ENCODE data around the gene ADGRA1.

ADGRA1 gene

DNA sequence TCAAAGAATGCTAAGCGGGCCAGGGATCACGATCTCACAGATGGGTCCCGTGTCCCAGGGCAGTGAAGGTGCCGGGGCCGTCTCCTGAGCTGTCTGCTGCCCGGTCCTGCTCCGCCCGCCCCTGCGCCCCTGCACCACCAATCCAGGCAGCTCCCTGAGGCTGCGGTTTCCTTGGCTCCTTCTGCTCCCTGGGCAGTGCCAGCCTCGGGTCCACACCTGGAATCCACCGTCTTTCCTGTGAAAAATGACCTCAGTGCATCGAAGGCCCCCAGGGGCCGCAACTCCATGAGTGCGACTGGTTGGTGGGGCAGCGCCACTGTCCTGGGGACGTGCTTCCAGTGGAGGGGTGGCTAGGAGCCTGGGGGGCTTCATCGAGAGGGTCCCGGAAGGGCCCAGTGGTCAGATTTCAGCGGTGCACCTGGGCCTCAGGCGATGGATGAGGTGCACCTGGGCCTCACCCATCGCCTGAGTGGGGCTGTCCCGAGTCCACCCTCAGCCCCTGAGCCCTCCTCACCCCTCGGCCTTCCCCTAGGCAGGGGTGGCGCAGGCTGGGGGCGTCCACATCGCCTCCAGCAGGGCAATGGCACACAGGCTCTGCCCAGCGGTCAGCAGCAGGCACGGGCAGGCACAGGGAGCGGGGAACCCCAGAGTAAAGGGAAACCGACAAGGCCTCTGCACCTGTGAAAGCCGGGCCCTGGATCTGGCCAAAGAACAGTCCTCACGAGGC, 27.2 kb downstream of the ADGRA1 start:
- no peak for FAIRE-seq

DNA sequence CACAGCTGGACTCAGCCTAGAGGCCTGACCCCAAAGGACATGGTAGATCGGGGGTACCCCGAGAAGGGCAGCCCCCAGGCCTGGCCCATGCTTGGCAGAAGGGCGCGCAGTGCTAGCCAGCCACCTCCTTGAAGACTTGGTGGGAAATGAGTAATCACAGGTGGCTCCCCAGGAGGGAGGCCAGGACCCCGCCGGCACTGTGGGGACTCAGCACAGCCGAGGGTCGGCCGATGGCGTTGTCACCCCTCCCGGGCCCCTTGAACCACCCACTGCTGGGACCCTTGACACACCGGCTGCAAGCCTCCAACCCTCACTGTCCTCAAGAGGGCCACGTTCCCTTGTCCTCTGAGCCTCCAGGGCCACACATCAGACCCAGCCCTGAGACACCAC, 27.7 kb downstream of the ADGRA1 start:
- no peak for FAIRE-seq

DNA sequence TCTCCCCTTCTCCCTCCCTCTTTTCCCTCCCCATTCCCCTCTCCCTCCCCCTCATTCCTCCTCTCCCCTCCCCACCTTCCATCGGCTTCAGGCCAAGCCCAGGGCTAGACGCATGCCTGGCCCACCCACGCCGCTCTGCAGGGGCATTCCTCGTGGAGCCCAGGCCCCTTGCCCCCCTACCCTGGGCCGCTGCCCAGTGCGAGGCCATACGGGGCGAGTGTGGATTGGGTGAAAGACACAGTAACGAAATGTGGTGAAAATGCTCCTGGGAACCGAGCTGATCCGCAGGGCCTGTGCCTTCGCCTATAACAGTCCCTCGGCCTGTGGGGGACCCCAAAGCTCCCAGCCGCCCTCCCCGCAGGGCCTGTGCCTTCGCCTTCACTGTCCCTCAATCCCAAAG, 28.3 kb downstream of the ADGRA1 start:
- no peak for FAIRE-seq

DNA sequence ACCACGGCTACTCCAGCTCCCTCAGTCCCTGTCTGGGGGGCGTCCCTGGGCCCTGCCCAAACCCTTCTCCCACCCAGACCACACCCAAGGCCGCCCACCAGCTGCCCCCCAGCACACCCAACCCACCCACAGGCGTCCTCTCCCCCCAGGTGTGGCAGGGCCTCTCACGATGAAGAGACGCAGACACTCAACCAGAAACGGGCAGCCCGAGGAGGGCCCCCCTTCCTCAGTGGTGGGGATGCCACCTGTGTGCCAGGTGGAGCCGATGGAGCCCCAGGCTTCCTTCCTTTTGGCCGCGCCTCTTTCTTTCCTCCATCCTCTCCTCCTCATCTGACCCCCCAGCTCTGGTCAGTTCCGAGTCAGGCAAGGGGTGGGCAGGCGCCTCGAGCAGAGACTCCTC, 28.7 kb downstream of the ADGRA1 start:
- no peak for FAIRE-seq

DNA sequence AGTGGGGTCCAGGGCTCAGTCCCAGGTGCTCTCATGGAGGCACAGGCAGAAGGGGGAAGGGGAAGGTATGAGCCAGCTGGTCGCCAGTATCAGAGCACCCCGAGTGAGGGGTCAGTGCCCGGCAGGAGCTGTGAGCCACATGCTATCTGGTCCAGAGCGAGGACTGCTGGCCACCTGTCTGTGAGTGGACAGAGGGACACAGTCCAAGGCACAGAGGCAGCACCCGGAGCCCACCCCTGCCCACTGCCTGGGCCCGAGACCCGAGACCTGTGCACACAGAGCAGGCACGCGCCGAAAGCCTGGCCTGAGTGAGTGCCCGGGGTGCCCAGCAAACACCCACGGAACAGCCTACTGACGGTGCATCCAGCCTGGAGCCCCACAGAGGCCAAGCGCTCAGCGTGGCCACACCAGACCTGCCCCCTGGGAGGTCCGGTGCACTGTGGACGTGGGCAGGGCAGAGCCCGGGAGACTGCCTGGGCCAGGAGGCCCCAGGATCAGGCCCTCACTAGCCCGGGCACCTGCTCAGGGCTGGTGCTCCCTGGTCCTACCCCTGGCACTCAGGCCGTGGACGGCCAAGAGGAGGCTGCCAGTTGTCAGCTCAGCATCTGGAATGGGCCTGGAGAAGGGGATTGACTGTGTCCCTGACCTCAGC, 29.4 kb downstream of the ADGRA1 start:
- no peak for FAIRE-seq

DNA sequence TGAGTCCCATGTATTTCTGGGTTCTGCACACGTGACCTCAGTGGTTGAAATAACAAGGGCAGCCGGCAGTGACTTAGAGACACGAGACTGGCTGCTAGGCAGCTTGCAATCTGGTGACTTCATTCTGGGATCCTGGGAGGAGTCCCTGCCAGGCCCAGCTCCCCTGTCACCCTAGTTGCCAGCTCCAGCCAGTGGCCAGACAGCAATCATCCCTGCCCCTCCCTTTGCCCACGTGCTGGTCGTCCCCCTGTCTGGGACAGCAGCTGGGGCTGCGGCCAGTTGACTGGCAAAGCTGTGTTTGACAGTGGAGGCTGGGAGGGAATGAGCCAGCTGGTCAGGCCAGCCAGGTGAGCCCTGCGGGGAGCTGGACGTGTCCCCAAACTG, 30.0 kb downstream of the ADGRA1 start:
- no peak for FAIRE-seq

DNA sequence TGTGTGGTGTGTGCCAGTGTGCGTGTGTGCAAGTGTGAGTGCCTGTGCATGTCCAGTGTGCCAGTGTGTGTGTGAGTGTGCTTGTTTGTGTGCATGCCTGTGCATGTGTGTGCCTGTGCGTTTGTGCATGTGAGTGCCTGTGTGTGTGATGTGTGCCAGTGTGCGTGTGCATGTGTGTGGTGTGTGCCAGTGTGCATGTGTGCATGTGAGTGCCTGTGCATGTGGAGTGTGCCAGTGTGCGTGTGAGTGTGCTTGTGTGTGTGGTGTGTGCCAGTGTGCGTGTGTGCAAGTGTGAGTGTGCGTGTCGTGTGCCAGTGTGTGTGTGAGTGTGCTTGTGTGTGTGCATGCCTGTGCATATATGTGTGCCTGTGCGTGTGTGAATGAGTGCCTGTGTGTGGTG, 33.8 kb downstream of the ADGRA1 start:
- no peak for FAIRE-seq

DNA sequence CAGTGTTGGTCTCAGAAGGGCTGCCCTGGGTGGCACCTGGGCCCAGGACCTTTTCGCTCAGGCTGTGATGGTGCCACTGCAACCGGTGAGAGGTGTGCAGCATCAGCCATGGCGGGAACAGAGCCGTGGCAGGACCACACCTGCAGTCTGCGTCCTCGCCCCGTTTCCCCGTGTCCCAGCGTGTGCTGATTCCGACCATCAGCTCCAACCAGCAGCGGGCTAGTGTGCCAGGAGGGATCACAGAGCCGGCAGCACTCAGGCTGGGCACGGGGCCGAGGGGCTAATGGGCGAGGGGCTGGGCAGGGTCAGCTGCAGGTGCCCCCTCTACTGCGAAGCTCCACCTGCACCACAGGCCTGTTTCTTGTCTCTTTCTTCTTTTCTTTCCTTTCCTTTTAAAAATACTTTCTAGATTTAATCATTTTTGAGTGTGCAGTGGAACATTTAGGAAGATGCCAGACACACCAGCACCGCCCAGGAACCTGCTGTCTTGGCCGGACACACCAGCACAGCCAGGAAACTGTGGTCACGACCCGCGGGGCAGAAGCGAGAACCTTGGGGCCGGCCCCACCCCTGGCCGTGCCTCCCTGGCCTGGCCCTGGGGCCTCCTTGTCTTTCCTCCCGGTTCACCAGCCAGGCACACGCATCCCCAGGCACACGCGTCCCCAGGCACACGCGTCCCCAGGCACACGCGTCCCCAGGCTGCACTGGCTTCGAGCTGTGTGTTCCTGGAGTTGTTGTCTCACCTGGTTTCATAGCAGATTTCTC, 34.6 kb downstream of the ADGRA1 start:
- FAIRE-seq, result no peak

DNA sequence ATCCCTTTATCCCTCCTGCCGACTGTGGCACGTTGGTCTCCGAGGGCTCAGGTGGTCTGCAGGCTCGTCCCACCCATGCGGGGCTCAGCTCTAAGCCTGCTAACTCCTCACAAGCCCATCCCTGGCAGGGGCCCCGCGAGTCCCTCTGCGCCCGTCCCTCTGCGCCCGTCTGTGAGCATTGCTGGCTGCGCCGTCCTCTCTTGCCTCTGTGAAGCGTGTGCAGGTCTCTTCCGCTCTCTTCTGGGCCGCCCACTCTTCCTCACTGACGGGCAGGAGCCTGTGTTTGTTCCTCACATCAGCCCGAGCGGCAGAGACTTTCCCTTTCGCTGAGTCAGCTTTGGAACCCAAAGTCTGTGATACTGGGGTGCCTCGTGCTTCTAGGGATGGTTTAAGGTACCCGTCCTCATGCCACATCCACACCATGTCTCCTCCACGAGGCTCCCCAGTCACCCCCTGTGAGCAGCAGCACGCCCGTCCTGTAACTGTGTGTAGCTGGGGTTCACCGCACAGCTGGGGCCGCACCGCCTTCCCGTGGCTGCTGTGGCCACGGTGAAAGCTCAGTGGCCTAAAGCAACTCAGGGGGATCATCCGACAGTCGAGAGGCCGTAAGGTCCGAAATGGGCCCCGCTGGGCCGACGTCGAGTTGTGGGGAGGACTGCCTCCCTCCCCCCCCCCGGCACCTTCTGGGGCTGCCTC, 35.5 kb downstream of the ADGRA1 start:
- FAIRE-seq, result no peak

DNA sequence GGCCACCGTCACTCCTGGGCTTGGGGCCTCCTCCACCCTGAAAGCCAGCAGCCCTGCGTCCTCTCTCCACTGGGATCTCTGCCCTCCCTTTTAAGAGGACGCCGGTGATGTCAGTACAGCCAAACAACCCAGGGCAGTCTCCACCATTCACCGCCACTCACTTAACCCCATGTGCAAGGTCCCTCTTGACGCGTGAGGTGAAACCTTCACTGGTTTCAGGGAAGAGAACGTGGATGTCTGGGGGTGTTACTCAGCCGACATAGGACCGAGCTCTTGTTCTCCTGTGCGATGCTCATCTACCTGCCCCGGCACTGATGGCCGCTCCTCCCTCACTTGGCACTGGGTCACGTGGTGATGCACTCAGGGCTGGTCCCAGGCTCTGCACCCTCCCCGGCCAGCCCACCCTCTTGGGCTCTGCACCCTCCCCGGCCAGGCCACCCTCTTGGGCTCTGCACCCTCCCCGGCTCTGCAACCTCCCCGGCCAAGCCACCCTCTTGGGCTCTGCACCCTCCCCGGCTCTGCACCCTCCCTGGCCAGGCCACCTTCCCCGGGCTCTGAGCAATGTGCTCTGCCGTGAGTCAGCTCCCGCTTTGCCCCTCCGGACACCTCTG, 36.1 kb downstream of the ADGRA1 start:
- no peak for FAIRE-seq

DNA sequence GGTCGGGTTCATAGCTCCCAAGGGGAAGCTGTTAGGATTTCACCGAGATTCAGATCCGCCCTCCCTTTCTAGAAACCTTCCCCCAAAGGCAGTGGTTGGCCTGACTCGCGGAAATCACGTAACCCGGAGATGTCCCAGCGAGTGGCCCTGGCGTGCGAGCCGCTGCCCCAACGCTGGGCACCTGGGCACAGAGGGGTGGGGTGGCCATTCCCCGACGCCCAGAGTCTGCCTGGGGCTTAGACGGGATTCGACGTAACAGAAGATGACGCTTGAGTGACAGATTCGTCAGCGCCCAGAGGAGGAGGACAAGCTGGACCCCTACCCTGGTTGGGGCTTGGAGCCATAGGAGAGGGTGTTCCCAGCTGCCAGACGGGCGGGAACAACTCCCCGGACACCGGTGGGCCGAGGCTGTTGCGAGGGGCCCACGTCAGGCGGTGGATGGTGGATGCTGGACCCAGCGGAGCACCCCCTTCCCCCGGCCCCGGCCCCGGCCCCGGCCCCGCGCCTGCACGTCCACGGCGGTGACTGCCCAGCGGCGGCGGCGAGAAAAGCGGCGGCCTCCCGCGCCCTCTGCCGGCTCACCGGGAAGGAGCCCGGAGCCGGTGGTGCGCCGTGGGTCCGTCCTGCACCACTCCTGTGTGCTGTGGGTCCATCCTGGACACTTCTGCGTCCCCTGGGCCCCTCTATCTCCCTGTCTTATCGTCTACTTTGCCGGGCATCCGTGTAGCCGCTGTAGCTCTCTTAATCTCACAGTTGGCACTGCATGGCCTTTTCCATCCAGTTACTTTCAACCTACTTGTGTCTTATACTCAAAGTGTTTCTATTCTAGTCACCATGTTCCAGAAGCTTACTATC, 36.9 kb downstream of the ADGRA1 start:
- no peak for FAIRE-seq

DNA sequence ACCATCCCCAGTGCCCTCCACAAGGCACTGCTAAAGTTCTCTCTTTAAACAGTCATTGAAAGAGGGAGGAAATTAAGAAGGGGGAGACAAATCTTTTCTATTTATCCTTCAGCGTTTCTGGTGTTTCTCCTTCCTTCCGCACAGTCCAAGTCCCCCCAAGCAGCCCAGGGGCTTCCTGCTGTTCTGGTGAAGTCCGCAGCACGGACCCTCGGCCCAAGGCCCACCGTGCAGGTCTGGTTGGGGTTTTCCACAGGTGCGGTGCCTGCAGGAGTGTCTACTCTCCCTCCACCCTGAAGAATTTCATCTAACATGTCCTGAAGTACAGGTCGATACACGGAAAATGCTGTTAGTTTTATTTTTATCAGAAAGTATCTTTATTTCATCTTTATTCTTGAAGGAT, 38.2 kb downstream of the ADGRA1 start:
- FAIRE-seq, result no peak

DNA sequence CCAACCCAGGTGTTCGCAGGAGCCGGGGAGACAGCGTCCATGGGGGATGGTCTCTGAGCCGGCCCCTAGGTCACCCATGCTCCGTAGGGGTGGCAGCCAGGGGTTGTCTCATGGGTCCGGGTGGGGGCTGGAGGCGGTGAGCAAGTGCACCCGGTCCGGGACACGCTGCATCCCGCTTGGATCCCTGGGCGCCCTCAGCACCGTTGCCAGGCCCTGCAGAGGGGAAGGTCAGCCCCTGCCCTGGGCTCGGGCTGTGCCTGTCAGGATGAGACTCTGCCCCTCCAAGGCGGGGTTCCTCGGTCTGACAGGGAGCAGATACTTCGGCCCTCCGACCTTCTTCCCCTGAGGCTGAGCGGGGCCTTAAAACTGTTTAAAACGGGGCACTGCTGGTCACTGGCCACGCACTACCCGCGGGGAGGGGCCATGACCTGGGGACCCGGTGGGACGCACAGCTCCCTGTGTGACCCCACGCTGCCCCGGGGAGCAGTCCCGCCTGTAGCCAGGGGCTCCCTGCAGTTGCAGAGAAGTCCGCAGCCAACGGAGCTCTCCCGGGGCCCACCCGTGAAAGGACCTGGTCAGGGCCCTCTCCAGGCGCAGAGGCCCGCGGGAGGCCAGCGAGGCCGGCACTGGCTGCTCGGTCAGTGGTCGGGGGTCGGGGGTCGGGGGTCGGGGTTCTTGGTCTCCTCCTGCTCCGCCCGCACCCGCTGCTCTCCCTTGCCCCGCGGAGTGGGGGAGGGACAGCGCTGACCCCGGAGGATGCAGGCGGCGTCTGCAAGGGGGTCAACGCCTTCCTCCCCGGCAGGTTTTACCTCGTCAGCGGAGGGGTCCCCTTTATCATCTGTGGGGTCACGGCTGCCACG, 38.9 kb downstream of the ADGRA1 start:
- FAIRE-seq, result no peak

DNA sequence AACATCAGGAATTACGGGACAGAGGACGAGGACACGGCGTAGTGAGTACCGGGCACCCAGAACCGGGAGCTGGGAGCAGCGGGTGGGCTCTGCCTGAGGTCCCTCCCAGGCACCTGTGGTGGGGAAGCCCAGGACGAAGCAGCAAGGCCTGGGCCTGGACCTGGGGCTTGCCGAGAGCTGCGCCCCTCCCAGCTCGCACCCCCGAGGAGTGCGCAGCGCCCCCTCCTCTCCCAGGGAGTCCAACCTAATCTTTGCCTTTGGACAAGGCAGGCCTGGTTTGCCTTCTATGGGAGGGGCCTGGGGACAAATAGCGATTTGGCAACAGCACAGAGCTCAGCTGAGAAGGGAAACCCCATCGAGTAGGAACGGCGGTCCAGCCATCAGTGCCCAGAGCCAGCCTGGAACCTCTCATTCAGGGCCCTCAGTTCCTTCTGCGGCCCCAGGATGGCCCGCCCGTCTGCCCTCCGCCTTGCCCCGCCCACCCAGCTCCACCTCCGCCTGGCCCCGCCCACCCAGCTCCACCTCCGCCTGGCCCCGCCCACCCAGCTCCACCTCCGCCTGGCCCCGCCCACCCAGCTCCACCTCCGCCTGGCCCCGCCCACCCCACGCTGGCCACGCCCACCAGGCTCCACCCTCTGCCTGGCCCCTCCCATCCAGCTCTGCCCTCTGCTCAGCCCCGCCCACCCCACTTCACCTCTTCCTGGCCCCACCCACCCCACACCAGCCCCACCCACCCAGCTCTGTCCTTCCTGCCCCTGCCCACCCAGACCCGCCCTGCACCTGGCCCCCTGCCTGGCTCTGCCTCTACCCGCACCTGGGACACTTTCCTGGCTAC, 39.8 kb downstream of the ADGRA1 start:
- FAIRE-seq, result no peak

DNA sequence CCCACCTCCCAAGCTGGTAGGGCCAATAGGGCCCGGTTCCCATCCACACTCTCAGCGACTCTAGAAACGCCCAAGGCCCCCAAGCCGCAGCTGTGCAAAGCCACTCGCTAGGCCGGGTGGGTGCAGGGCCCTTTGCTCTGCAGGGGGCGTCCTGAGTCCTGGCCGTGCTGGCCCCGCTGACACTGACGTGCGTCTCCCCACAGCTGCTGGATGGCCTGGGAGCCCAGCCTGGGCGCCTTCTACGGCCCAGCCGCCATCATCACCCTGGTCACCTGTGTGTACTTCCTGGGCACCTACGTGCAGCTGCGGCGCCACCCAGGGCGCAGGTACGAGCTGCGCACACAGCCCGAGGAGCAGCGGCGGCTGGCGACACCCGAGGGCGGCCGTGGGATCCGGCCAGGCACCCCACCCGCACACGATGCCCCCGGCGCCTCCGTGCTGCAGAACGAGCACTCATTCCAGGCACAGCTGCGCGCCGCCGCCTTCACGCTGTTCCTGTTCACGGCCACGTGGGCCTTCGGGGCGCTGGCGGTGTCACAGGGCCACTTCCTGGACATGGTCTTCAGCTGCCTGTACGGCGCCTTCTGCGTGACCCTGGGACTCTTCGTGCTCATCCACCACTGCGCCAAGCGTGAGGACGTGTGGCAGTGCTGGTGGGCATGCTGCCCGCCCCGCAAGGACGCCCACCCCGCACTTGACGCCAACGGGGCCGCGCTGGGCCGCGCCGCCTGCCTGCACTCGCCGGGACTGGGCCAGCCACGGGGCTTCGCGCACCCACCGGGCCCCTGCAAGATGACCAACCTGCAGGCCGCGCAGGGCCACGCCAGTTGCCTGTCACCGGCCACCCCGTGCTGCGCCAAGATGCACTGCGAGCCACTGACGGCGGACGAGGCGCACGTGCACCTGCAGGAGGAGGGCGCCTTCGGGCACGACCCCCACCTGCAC, 40.7 kb downstream of the ADGRA1 start:
- no peak for FAIRE-seq

DNA sequence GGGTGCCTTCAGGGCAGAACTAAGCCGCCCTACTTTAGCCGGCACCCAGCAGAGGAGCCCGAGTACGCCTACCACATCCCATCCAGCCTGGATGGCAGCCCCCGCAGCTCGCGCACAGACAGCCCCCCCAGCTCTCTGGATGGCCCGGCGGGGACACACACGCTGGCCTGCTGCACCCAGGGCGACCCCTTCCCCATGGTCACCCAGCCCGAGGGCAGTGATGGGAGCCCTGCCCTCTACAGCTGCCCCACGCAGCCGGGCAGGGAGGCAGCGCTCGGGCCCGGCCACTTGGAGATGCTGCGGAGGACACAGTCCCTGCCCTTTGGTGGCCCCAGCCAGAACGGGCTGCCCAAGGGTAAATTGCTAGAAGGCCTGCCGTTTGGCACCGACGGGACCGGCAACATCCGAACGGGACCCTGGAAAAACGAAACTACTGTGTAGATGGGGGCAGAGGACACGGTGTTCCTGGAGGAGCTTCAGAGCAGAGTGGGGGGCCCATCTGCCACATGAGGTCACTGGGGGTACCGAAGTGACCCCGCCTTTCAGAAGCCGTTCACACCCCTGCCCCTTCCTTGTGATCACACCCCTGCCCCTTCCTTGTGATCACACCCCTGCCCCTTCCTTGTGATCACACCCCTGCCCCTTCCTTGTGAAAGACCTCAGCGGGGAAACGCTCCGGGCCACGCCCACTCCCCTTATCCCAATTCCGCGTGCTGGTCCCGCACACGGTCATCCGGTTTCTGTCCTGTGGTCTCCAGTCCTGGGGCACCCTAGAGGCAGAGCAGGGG, 41.5 kb downstream of the ADGRA1 start:
- FAIRE-seq, result no peak

DNA sequence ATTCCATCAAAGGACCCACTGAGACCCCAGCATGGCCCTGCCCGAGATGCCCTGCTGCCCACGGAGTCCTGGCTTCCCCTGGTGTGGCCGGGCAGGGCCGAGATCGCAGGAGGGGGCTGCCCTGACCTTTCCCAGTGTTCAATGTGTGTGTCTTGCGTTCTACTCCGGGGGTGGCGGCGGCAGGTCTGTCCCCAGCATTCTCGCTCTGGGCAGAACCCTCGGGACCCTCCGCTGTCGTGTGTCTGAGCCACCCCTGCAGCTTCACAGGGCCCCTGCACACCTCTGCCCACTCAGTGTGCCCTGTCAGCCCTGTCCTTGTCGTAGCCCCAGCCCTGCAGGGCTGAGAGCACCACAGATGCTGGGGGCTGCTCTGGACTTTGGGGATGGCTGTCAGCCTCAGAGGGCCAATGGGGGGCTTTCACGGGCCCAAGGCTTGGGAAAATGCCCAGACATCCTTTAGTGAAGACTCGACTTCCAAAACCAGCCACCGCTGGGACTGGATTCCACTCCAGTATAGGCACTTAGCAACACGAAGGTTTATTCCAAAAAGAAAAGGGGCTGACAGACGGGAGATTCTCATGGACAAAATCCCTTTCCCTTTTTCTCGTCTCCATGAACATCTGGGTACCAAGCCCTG, 42.3 kb downstream of the ADGRA1 start:
- no peak for FAIRE-seq

DNA sequence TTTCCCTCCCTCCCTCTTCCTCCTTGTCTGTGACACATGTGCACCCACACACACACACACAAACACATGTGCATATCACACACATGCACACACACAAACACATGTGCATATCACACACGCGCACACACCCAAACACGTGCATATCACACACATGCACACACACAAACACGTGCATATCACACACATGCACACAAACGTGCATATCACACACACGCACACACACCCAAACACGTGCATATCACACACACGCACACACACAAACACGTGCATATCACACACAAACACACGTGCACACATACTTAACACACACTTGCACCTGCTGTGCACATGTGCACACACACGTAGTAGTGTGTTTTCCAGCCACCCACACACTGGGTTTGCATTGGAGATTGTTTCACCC, 42.9 kb downstream of the ADGRA1 start:
- no peak for FAIRE-seq

All from islet of Langerhans (tissue), 1 donor.